DND-41 (cell line): Measurements from ENCODE around the gene SMIM1.
"Not testable (repeated sequence)": the region's sequence is repeated elsewhere in the genome, so short reads cannot be mapped to it uniquely, and the experiment has no call there.

Experiments
- ATAC-seq: fragments of 200-7000 bp; cut with Tn5 transposase; 3 replicates; pipeline ENCODE4 v1.9.1; 2021; ENCODE audit warnings: low read depth; ENCODE audit not compliant: insufficient read depth
- DNase-seq: peaks from one replicate; pipeline ENCODE4 v3.0.0-alpha.2; 2020
- H2AFZ ChIP-seq: 2 replicates; pipeline ENCODE4 v1.6.0; 2012; ENCODE audit warnings: low read depth, low read length
- H3K27ac ChIP-seq: 2 replicates; pipeline ENCODE4 v1.5.1; 2012; ENCODE audit warnings: low read length, inconsistent platforms
- H3K27me3 ChIP-seq: fragments of 200-600 bp; sonication (generic); 2 replicates; pipeline ENCODE4 v1.6.0; 2012; ENCODE audit warnings: low read length, mild to moderate bottlenecking, inconsistent platforms; ENCODE audit not compliant: insufficient read depth, poor library complexity
- H3K36me3 ChIP-seq: 2 replicates; pipeline ENCODE4 v1.5.1; 2012; ENCODE audit warnings: low read length, inconsistent platforms; ENCODE audit not compliant: insufficient read depth
- H3K4me1 ChIP-seq: 2 replicates; pipeline ENCODE4 v1.5.1; 2012; ENCODE audit warnings: mild to moderate bottlenecking, low read length; ENCODE audit not compliant: insufficient read depth
- H3K4me2 ChIP-seq: 2 replicates; pipeline ENCODE4 v1.6.0; 2012; ENCODE audit warnings: mild to moderate bottlenecking, moderate library complexity, low read length, inconsistent platforms; ENCODE audit not compliant: insufficient read depth
- H3K4me3 ChIP-seq, 2 experiments: fragments of 200-600 bp in 1 of 2; shearing (Covaris generic) in 1 of 2; 2 replicates each; pipeline ENCODE4 v1.5.1; 2012 to 2016; ENCODE audit warnings: inconsistent platforms in 2 of 2, low read length in 2 of 2, mild to moderate bottlenecking in 2 of 2, low read depth in 1 of 2, moderate library complexity in 1 of 2
- H3K79me2 ChIP-seq: 2 replicates; pipeline ENCODE4 v1.6.0; 2012; ENCODE audit warnings: low read length, inconsistent platforms; ENCODE audit not compliant: insufficient read depth
- H3K9ac ChIP-seq: 2 replicates; pipeline ENCODE4 v1.6.0; 2012; ENCODE audit warnings: low read depth, mild to moderate bottlenecking, inconsistent platforms, low read length, moderate library complexity
- H3K9me3 ChIP-seq: 2 replicates; pipeline ENCODE4 v1.5.1; 2012; ENCODE audit warnings: low read length, moderate library complexity, mild to moderate bottlenecking, inconsistent platforms; ENCODE audit not compliant: insufficient read depth, severe bottlenecking
- H4K20me1 ChIP-seq: 2 replicates; pipeline ENCODE4 v1.6.0; 2012; ENCODE audit warnings: low read length; ENCODE audit not compliant: insufficient read depth
- CTCF ChIP-seq: IDR thresholded peaks from 2 replicates; pipeline ENCODE4 v1.5.1; 2012; ENCODE audit warnings: borderline replicate concordance, low read length, moderate library complexity, mild to moderate bottlenecking; ENCODE audit not compliant: poor library complexity, severe bottlenecking; ENCODE audit errors: extremely low read depth
- EZH2 ChIP-seq: IDR thresholded peaks from 3 replicates; pipeline ENCODE4 v1.6.1; 2012; ENCODE audit warnings: borderline replicate concordance, low read depth, mild to moderate bottlenecking, moderate library complexity, low read length, inconsistent platforms; ENCODE audit not compliant: severe bottlenecking

Gene SMIM1

DNA sequence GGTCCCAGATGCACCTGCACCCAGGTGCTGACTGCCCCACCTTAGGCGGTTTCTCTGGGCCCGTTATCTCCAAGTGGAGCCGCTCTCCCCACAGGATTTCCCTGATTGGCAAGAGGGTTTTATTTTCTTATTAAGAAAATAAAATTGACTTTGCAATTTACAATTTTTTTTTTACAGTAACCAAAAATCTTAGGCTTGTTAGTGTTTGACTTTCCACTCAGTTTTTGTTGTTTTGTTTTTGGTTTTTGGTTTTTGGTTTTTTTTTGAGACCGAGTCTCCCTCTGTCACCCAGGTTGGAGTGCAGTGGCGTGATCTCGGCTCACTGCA is 25.1 kb upstream of the SMIM1 start:
- H2AFZ ChIP-seq, result no peak overlapping the region
- H3K4me3 ChIP-seq, result no peak overlapping the region
- H3K9ac ChIP-seq, result no peak overlapping the region

GRCh38 chr1:3747903-3748302 is 24.6 kb upstream of the SMIM1 start:
- Histone ChIP-seq H4K20me1 (no peaks in the 10 kb centered on the region; the same call in 1 of the 2 replicates), H3K4me3 (no peak overlapping the region), H3K79me2 (no peaks in the 10 kb centered on the region), H3K9ac (no peak overlapping the region), H3K9me3 (no peaks in the 10 kb centered on the region), H3K27ac (no peak overlapping the region), H3K27me3 (no peaks in the 10 kb centered on the region), H3K4me1 (no peaks in the 10 kb centered on the region), H2AFZ (no peak overlapping the region), H3K36me3 (no peaks in the 10 kb centered on the region), H3K4me2 (no peak overlapping the region)
- TF ChIP-seq EZH2 (no peak), CTCF (no peak)
- DNase-seq (no peak), ATAC-seq (no peak)

More for the DNA sequence above, 25.1 kb upstream of the SMIM1 start:
- Histone ChIP-seq H3K79me2 (no peaks in the 10 kb centered on the region), H3K27me3 (no peaks in the 10 kb centered on the region), H3K4me1 (no peaks in the 10 kb centered on the region), H4K20me1 (no peaks in the 10 kb centered on the region; the same call in 1 of the 2 replicates), H3K36me3 (no peaks in the 10 kb centered on the region), H3K27ac (no peak overlapping the region), H3K4me2 (no peak overlapping the region), H3K9me3 (no peaks in the 10 kb centered on the region)
- DNase-seq (no peak), ATAC-seq (no peak)
- TF ChIP-seq CTCF (no peak), EZH2 (no peak)

DNA sequence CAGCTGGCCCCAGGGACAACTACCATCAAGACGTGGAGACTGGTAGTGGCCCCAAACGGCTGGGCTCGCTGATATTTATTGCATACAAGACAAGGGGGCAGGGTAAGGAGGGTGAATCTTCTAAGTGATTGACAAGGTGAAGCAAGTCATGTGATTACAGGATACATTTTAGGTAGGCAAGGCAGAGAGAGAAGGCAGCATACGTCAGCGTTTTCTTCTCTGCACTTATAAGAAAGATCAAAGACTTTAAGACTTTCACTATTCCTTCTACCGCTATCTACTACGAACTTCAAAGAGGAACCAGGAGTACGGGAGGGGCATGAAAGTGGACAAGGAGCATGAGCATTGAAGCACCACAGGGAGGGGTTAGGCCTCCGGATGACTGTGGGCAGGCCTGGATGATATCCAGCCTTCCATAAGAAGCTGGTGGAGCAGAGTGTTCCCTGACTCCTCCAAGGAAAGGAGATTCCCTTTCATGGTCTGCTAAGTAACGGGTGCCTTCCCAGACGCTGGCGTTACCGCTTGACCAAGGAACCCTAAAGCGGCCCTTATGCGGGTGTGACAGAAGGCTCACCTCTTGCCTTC is 24.1 kb upstream of the SMIM1 start:
- H4K20me1 ChIP-seq, DNase-seq, H3K4me2 ChIP-seq, H3K9ac ChIP-seq, H3K4me1 ChIP-seq, H3K27ac ChIP-seq, H3K4me3 ChIP-seq, H2AFZ ChIP-seq, H3K36me3 ChIP-seq, H3K9me3 ChIP-seq, H3K79me2 ChIP-seq, ATAC-seq, H3K27me3 ChIP-seq: not testable (repeated sequence)

DNA sequence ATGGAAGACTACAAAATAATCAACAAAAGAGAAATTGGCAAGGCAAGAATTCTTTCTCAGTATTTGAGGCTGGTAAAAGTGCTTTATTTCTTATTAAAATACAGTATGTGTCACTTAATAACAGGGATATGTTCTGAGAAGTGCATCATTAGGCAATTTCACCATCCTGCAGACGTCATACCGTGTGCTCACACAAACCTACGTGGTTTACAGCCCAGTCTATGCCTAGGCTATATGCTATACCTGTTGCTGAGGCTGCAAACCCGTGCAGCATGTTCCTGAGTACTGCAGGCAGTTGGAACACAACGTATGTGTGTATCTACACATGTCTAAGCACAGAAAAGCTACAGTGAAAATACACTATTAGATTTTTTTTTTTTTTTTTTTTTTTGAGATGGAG is 23.0 kb upstream of the SMIM1 start:
- TF ChIP-seq CTCF, result no peak
- no peak for TF ChIP-seq EZH2
- Histone ChIP-seq H3K4me3 (no peak overlapping the region), H3K79me2 (no peaks in the 10 kb centered on the region), H2AFZ (no peak overlapping the region), H3K4me1 (no peaks in the 10 kb centered on the region), H3K36me3 (no peaks in the 10 kb centered on the region), H3K27ac (no peak overlapping the region), H4K20me1 (no peaks in the 10 kb centered on the region; the same call in 1 of the 2 replicates), H3K9ac (no peak overlapping the region), H3K4me2 (no peak overlapping the region), H3K9me3 (no peaks in the 10 kb centered on the region), H3K27me3 (no peaks in the 10 kb centered on the region)
- DNase-seq (no peak), ATAC-seq (no peak)
